ENCODE measurements around the gene CPLX3.

DNA sequence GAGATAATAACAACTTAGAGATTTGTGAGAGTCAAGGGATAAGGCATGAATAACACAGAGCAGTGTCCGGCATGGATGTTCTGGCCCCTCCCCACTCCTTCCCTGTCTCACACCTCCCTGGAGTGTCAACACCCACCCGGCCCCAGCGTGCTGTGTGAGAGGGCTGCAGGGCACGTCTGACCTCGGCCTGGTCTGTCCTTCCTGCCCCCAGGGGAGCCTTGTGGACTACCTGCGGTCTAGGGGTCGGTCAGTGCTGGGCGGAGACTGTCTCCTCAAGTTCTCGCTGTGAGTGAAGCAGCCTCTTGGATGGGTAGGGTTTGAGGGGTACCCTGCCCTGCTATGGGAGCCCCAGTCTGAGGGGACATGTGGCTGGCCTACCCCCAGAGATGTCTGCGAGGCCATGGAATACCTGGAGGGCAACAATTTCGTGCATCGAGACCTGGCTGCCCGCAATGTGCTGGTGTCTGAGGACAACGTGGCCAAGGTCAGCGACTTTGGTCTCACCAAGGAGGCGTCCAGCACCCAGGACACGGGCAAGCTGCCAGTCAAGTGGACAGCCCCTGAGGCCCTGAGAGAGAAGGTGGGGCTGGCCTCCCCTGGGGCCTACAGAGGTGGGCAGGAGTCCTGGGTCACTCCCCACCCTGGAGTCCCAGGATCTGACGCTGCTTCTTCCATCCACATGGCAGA is 25.0 kb upstream of the CPLX3 start:
- TF ChIP-seq, protein P1, sequence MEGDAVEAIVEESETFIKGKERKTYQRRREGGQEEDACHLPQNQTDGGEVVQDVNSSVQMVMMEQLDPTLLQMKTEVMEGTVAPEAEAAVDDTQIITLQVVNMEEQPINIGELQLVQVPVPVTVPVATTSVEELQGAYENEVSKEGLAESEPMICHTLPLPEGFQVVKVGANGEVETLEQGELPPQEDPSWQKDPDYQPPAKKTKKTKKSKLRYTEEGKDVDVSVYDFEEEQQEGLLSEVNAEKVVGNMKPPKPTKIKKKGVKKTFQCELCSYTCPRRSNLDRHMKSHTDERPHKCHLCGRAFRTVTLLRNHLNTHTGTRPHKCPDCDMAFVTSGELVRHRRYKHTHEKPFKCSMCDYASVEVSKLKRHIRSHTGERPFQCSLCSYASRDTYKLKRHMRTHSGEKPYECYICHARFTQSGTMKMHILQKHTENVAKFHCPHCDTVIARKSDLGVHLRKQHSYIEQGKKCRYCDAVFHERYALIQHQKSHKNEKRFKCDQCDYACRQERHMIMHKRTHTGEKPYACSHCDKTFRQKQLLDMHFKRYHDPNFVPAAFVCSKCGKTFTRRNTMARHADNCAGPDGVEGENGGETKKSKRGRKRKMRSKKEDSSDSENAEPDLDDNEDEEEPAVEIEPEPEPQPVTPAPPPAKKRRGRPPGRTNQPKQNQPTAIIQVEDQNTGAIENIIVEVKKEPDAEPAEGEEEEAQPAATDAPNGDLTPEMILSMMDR (IDR thresholded peaks at IDR 0.05; ENCODE audit: extremely low read depth in 1 of 2, insufficient read depth in 1 of 2, low read depth in 1 of 2, low read length in 2 of 2) = no peak
- TF ChIP-seq POLR2AphosphoS5 (IDR thresholded peaks at IDR 0.05; ENCODE audit: insufficient read depth, low read depth, low read length) = no peak
- TF ChIP-seq EZH2 (IDR thresholded peaks at IDR 0.05; ENCODE audit: borderline replicate concordance, low read depth, low read length, severe bottlenecking) = no peak
- no peak for TF ChIP-seq JUN (IDR thresholded peaks at IDR 0.05; ENCODE audit: borderline replicate concordance, insufficient read depth, insufficient read length, low read depth)
- no peak for TF ChIP-seq POLR2A (IDR thresholded peaks at IDR 0.05; ENCODE audit: low read depth, low read length)
- TF ChIP-seq MYC (IDR thresholded peaks at IDR 0.05; ENCODE audit: low read depth, low read length) = no peak
- TF ChIP-seq, protein P2, sequence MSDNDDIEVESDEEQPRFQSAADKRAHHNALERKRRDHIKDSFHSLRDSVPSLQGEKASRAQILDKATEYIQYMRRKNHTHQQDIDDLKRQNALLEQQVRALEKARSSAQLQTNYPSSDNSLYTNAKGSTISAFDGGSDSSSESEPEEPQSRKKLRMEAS (IDR thresholded peaks at IDR 0.05; ENCODE audit: insufficient read depth, insufficient read length) = no peak
- TF ChIP-seq FOS (IDR thresholded peaks at IDR 0.05; ENCODE audit: borderline replicate concordance, insufficient read depth, low read length) = no peak
- no peak for TF ChIP-seq GATA2 (IDR thresholded peaks at IDR 0.05; ENCODE audit: insufficient read depth, insufficient read length, low read depth, low read length)

Data from endothelial cell of umbilical vein (primary cell).